ENCODE measurements around the gene AWAT1. TPM values are rescaled to one million over a fixed set of nuclear protein-coding genes. Genes with fewer than 3 reads are reported as not detected.
"Not testable (repeated sequence)": the region's sequence is repeated elsewhere in the genome, so short reads cannot be mapped to it uniquely, and the experiment has no call there.

Gene AWAT1
- total RNA-seq, 1 donor from 2014 or later, result not detected

DNA sequence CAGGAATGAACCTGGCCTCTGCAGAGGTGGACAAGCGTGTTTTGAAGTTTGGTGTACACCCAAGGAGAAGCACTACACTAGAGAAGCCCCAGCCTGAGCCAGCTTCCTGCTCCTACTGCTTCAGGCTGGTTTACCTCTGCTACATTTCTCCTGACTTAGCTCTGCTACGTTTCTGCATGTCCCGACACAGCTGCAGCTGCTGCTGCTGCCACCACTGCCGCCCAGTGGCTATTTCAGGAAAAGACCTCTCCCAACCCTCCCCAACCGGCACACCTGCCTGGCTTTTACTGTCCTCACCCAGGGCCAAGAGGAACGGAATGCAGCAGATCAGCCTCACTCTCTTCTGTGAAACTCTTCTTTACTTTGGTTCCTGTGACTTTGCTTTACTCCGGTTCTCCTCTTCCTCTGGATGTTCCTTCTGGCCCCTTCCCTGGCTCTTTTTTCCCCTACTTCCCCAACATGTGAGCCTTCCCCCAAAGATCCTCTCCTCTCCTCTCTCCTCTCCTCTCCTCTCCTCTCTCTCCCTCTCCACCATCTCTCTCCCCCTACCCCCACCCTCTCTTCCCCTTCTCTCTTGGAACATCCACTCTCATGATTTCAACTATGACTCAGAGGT lies 28.6 kb downstream of the AWAT1 start:
- CTCF ChIA-PET, result interaction anchor here (1.6 kb wide), 1 partner anchor 171 kb away, joined by 3 read pairs; no protein-coding TSS in a partner anchor
- POLR2A ChIA-PET, result no interaction called here
- TF ChIP-seq, protein P1, sequence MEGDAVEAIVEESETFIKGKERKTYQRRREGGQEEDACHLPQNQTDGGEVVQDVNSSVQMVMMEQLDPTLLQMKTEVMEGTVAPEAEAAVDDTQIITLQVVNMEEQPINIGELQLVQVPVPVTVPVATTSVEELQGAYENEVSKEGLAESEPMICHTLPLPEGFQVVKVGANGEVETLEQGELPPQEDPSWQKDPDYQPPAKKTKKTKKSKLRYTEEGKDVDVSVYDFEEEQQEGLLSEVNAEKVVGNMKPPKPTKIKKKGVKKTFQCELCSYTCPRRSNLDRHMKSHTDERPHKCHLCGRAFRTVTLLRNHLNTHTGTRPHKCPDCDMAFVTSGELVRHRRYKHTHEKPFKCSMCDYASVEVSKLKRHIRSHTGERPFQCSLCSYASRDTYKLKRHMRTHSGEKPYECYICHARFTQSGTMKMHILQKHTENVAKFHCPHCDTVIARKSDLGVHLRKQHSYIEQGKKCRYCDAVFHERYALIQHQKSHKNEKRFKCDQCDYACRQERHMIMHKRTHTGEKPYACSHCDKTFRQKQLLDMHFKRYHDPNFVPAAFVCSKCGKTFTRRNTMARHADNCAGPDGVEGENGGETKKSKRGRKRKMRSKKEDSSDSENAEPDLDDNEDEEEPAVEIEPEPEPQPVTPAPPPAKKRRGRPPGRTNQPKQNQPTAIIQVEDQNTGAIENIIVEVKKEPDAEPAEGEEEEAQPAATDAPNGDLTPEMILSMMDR (IDR thresholded peaks at IDR 0.05), result no peak
- H3K9me3 Mint-ChIP-seq, result no peaks in the 10 kb centered on the region
- no peaks in the 10 kb centered on the region for H3K36me3 Mint-ChIP-seq (ENCODE audit: low read depth)
- no peak for DNase-seq
- no peak for ATAC-seq (ENCODE audit: low read depth)
- H3K27me3 Mint-ChIP-seq, result no peaks in the 10 kb centered on the region
- no peak overlapping the region for H3K27ac Mint-ChIP-seq
- intact Hi-C loops (cut with micrococcal nuclease), result loop anchor here (1.0 kb wide), 1 partner anchor 170 kb away; no protein-coding TSS in a partner anchor
- H3K4me1 Mint-ChIP-seq, result no peaks in the 10 kb centered on the region
- H3K4me3 Mint-ChIP-seq, result no peak overlapping the region

DNA sequence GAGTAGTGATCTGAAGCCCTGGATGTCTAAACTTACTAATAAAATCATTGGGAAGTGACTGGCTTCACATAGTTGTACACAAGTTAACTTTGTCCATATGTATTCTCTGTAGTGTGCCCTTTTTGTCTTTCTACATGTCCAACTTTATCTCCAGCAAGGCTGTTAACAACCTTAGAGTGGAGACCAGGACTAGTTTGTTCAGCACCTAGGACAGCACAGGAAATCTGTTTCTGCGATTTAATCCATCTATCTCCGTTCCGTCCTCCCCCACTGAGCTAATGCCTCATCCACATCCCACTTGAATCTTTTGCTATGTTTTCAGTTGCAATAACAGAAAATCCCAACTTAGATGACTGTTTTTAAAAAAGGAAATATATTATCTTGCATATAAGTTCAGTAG lies 30.3 kb downstream of the AWAT1 start:
- POLR2A ChIA-PET, result no interaction called here
- no peak for ATAC-seq (ENCODE audit: low read depth)
- TF ChIP-seq, protein P1 (IDR thresholded peaks at IDR 0.05), result no peak
- Mint-ChIP-seq H3K4me3 (no peak overlapping the region), H3K36me3 (ENCODE audit: low read depth) (no peaks in the 10 kb centered on the region), H3K9me3 (no peaks in the 10 kb centered on the region), H3K27ac (no peak overlapping the region), H3K27me3 (no peaks in the 10 kb centered on the region), H3K4me1 (no peaks in the 10 kb centered on the region)
- intact Hi-C loops (cut with micrococcal nuclease), result no loop called here
- CTCF ChIA-PET, result no interaction called here
- DNase-seq, result no peak

DNA sequence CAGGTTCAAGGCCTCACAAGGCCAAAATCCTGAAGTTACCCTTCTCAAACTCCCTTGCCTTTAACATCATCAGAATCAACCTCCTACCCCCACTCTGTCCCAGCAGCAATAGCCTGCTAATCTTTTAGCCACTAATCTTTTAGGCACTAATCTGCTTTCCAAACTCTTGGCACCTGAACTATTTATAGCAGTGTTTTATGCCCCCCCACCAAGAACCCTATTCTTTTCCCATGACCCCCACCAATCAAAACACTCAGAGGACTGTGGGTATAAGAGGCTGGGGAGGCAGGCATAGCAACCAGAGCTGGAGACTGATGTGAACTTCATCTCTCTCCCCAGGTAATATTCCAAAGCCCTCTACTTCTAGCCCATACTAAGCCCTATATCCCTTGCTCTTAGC lies 33.6 kb downstream of the AWAT1 start, which contains the start of gene ARR3:
ARR3 (plus strand) TSS at position 301 of the 400 bp plus-strand sequence. CDS start 1,052 bp downstream, outside the sequence.
- TF ChIP-seq, protein P1 (IDR thresholded peaks at IDR 0.05), result no peak
- no peak for ATAC-seq (ENCODE audit: low read depth)
- Mint-ChIP-seq H3K4me3 (no peak within 1 kb of the TSS), H3K4me1 (no peaks in the 10 kb centered on the region), H3K27ac (no peak within 1 kb of the TSS), H3K27me3 (no peaks in the 10 kb centered on the region), H3K36me3 (ENCODE audit: low read depth) (no peaks in the 10 kb centered on the region), H3K9me3 (no peaks in the 10 kb centered on the region)
- ChIA-PET POLR2A (no interaction called here), CTCF (no interaction called here)
- intact Hi-C loops (cut with micrococcal nuclease), result no loop called here
- DNase-seq, result no peak

DNA sequence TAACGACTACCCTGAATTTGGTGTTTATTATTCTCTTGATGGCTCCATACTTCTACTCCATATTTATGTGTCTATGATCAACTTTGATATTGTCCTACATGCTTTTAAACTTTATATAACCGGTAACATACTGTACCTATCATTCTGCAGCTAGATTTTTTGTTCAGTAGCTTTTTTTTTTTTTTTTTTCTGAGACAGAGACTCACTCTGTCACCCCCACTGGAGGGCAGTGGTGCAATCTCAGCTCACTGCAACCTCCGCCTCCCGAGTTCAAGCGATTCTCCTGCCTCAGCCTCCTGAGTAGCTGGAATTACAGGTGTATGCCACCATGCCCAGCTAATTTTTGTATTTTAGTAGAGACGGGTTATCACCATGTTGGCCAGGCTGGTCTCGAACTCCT lies 39.6 kb downstream of the AWAT1 start:
- H3K4me3 Mint-ChIP-seq; H3K27ac Mint-ChIP-seq; POLR2A ChIA-PET; intact Hi-C loops (cut with micrococcal nuclease); H3K36me3 Mint-ChIP-seq (ENCODE audit: low read depth); H3K9me3 Mint-ChIP-seq; H3K27me3 Mint-ChIP-seq; CTCF ChIA-PET; H3K4me1 Mint-ChIP-seq; ATAC-seq (ENCODE audit: low read depth); DNase-seq: not testable (repeated sequence)

DNA sequence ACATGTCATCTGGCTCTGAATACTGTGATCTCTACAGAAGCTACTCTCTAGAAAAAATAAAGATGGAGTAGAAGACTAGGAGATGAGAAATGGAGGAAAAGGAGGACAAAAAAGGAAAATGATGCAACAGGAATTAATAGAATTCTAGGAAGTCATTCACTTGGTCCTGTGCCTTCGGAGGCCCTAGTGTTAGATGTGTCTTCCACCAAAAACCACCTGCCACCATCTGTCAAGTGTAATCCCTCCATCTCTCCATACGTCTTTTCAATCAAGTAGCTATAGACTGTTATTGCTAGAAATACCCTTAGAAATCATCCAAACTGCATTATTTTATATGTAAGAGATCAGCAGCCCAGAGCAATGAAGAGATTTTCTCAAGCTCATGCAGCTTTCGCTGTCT lies 44.6 kb downstream of the AWAT1 start:
- TF ChIP-seq, protein P1 (IDR thresholded peaks at IDR 0.05), result no peak
- ChIA-PET CTCF (no interaction called here), POLR2A (no interaction called here)
- Mint-ChIP-seq H3K27ac (no peak overlapping the region), H3K9me3 (no peaks in the 10 kb centered on the region), H3K4me1 (no peaks in the 10 kb centered on the region), H3K36me3 (ENCODE audit: low read depth) (peaks cover 9% of the 10 kb centered on the region), H3K27me3 (no peaks in the 10 kb centered on the region), H3K4me3 (no peak overlapping the region)
- intact Hi-C loops (cut with micrococcal nuclease), result no loop called here
- no peak for DNase-seq
- ATAC-seq (ENCODE audit: low read depth), result no peak

DNA sequence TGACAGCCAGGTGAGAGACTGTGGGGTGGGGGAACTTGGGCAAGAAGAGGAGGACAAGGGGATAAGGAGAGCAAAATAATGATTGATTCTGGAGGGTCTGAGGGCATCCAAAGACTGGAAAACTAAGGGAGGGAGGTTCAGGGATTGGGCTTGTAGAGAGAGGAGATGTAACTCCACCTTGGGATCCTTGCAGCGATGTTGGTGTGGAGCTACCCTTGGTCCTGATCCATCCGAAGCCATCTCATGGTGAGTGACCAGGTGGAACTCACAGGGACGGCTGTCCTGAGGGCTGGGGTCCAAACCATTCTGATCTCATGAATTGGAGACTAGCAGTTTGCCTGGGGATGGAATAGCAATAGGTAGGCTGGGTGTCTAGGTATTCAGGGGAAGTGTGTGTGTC lies 46.1 kb downstream of the AWAT1 start:
- peaks cover 20% of the 10 kb centered on the region for H3K36me3 Mint-ChIP-seq (ENCODE audit: low read depth)
- H3K27me3 Mint-ChIP-seq, result no peaks in the 10 kb centered on the region
- intact Hi-C loops (cut with micrococcal nuclease), result no loop called here
- no peaks in the 10 kb centered on the region for H3K9me3 Mint-ChIP-seq
- H3K4me3 Mint-ChIP-seq, result no peak overlapping the region
- DNase-seq (no peak), ATAC-seq (ENCODE audit: low read depth) (no peak)
- H3K4me1 Mint-ChIP-seq, result no peaks in the 10 kb centered on the region
- TF ChIP-seq, protein P1 (IDR thresholded peaks at IDR 0.05), result no peak
- no peak overlapping the region for H3K27ac Mint-ChIP-seq
- ChIA-PET POLR2A (no interaction called here), CTCF (no interaction called here)
